ENCODE measurements around the gene OGFOD3.
"Not testable (repeated sequence)": the region's sequence is repeated elsewhere in the genome, so short reads cannot be mapped to it uniquely, and the experiment has no call there.

The OGFOD3 gene

DNA sequence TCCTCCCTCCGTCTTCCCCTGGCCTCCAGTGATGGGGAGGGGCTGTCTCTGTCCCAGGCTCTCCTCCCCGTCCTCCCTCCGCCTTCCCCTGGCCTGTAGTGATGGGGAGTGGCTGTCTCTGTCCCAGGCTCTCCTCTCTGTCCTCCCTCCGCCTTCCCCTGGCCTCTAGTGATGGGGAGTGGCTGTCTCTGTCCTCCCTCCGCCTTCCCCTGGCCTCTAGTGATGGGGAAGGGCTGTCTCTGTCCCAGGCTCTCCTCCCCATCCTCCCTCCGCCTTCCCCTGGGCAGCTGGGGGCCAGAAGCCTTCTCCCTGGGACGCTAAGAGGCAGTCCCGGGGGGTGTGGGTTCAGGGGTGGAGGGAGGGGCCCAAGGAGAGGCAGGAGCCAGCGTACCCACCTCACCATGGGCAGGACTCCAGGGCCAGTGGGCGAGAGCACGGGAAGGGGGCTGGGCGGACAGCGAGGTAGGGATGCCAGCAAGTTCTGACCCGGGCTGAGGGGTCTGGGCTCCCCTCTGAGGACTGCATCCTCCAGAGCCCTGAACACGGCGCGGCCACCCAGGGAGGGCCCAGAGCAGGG is 32.0 kb downstream of the OGFOD3 start:
- no peak for DNase-seq

DNA sequence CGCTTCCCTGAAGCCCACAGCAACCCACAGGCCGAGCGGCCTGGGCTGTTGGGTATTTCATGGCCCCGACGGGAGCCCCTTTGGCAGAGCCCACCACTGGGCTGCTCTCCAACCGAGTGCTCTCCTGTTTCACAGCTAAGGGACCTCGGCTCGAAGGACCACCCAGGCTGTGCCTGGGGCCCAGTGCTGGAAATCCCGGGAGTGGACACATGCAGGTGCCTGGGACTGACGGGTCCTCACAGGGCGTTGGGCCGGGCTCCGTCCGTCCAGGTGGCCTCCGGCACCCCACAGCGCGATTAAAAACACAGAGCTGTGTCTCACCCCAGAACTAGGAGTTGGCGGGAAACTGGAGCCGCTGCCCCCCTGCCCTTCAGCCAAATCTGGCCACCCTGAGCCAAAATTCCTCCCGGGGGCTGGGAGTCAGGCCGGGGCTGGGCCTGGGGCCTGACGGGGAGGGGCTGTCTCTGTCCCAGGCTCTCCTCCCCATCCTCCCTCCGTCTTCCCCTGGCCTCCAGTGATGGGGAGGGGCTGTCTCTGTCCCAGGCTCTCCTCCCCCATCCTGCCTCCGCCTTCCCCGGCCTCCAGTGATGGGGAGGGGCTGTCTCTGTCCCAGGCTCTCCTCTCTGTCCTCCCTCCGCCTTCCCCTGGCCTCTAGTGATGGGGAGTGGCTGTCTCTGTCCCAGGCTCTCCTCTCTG is 32.7 kb downstream of the OGFOD3 start:
- DNase-seq, result no peak

DNA sequence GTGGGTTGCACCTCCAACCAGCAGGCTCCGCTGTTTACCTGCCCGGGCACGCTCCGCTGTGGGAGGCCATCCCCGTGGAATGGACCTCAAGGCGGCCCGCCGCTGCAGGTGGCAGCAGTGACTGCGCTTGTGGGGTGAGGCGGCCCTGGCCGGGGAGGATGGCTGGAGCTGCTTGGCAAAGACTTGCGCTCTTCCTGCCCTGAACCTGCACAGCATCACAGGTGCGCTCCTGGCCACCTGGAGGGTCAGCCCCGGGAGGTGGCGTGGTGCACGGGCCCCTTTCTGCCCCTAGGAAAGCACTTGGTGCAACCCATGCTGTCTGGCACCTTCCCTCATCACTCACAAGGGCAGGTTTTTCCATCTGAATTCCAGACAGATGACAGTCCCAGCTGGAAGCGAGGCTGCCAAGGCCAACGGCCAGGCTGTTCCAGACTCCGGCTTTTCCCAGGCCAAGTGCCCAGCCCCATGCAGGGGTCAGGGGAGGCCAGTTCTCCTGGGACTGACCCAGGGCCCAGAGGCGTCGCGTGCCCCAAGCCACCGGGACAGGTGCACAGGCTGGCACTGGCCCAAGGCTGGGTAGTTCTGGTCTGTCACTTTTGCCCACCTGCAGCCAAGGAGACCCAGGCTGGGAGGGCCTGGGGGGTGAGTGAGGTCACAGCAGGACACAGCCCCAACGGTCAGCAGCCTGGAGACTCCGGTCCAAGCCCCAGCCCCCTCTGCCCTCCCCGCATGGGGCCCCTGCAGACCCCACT is 33.5 kb downstream of the OGFOD3 start:
- peak; percentile 43 for DNase-seq

DNA sequence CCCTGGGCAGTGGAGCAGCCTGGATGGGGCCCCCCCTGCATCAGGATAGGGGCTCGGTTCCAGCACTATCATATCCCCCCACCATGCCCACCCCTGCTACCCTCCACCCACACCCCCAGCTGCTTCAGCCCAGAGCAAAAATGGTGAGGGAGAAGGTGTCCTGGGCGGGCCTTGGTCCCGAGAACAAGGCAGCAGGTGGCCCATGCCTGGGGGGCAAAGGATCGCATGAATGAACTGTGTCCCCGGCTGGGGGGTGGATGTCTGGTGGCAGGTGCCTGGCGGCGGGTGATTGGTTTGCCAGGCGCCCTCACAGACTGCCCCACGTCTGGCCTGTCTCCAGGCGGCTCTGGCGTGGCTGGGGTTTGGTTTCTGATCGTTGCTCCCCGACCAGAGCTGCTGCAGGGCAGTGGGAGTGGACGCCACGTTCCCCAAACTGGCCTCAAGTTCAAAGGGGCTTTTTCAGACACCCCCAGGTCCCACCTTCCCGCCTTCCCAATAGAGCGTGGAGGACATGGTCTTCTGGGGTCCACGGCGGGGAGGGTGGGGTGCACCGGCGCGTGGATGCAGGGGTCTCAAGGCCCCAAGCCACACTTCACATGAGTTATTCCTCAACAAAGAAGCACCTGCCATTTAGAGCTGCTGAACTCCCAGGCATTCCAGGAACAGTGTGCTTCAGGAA is 34.2 kb downstream of the OGFOD3 start:
- DNase-seq, result no peak

DNA sequence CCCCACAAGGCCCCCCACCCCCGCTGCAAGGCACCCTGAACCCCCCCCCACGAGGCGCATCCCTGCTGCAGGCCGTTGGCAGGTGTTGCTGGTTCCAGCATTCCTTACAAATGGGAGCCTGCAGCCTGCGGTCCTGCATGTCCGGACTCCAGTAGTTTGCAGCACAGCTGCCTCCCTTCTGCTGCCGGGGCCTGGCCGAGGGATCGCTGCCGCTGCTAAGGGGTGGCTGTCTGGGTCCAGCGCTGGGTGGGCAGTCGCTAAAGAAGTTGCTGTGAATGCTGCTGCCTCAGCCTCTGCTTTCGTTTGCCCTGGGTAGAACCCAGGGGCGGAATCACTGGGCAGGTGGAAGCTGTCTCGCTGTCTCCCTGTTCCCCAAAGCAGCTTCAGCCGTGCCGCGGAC is 35.0 kb downstream of the OGFOD3 start:
- no peak for DNase-seq

- DNase-seq, result no peak
These were observed 35.5 kb downstream of the OGFOD3 start for GRCh38 chr17:82382933-82383255.

DNA sequence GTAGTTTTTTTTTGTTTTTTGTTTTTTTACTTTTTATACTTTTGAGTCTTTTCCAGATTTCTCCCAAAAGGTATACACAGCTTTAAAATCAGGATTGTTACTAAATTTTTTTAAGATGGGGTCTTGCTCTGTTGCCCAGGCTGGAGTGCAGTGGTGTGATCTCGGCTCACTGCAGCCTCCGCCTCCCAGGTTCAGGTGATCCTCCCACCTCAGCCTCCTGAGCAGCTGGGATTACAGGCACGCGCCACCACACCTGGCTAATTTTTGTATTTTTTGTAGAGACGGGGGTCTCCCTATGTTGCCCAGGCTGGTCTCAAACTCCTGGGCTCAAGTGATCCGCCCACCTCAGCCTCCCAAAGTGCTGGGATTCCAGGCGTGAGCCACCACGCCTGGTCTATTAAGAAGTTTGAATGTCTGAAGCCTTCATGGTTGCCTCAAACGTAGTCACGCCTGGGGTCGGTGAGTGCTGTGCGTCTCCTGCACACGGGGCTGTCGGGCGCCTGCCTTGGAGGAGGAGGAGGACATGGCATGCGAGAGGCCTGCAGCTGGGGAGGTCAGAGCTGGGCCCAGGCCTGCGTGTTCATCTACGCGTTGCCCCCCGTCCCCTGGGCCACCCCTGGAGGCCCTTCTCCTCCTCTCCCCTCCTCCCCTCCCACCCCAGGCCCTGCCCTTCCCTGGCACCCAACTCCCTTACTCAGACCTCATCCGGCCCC is 36.0 kb downstream of the OGFOD3 start:
- not testable (repeated sequence) for DNase-seq

DNA sequence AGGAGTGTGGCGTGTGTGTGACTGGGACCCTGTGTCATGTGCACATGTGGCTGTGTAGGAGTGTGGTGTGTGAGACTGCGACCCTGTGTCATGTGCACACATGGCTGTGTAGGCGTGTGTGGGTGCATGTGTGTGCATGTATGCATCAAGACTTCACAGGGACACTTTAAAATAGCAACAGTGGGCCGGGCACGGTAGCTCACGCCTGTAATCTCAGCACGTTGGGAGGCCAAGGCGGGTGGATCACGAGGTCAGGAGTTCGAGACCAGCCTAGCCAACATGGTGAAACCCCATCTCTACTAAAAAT is 36.7 kb downstream of the OGFOD3 start:
- DNase-seq, result not testable (repeated sequence)

DNA sequence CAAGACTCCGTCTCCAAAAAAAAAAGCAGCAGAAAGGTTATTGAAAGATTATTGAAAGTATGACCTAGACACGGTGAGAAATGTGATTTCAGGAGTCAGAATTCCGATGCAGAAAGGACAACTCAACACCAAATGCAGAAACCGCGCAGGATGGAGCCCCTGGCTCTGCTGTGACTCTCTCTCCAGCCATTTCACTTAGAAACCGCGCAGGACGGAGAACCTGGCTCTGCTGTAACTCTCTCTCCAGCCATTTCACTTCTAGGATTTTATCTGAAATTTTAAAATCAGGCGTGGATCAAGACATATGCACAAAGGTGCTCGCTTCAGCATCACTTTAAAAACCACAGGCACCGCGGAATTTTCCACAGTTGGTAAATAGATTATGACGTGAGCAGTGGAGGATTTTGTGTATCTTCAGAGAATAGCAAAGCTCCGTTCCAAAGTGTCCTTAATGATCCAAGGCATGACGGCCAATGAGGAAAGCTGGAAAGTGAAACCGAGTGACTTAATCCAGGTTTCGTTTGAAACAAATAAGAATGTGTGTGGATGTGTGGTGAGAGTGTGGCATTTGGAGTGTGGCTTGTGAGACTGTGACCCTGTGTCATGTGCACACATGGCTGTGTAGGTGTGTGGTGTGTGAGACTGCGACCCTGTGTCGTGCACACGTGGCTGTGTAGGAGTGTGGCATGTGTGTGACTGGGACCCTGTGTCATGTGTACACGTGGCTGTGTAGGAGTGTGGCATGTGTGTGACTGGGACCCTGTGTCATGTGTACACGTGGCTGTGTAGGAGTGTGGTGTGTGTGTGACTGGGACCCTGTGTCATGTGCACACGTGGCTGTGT is 37.3 kb downstream of the OGFOD3 start:
- DNase-seq, result no peak

DNA sequence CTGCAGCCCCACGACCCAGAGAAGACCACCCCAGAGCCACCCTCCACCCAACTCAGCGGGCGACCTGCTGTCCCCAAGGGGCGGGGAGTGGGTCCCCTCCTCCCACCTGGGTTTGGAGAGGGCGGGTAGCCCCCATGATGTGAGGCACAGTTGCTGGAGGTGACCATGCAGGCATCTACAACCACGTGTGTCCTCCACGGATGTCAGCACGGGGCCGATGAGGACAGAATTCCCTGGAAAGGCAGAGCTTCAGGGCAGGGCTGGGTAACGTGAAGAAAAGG is 39.7 kb downstream of the OGFOD3 start:
- no peak for DNase-seq

GRCh38 chr17:82377924-82378740 is 40.3 kb downstream of the OGFOD3 start:
- DNase-seq, result no peak

- DNase-seq, result not testable (repeated sequence)
These were observed 41.1 kb downstream of the OGFOD3 start for GRCh38 chr17:82377294-82377693.

GRCh38 chr17:82376042-82376730 is 42.2 kb downstream of the OGFOD3 start:
- DNase-seq, result no peak

GRCh38 chr17:82375359-82376041 is 42.9 kb downstream of the OGFOD3 start:
- no peak for DNase-seq

GRCh38 chr17:82374626-82375331 is 43.6 kb downstream of the OGFOD3 start:
- DNase-seq, result no peak

GRCh38 chr17:82373731-82374625 is 44.4 kb downstream of the OGFOD3 start:
- no peak for DNase-seq

DNA sequence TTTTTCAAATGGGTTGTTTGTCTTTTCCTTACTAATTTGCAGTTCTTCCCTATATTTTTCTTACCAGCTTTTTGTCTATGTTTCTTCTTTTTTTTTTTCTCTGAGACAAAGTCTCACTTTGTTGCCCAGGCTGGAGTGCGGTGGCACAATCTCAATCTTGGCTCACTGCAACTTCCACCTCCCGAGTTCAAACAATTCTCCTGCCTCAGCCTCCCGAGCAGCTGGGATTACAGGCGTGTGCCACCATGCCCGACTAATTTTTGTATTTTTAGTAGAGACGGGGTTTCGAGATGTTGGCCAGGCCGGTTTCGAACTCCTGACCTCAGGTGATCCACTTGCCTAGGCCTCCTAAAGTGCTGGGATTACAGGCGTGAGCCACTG is 45.3 kb downstream of the OGFOD3 start:
- DNase-seq, result not testable (repeated sequence)

DNA sequence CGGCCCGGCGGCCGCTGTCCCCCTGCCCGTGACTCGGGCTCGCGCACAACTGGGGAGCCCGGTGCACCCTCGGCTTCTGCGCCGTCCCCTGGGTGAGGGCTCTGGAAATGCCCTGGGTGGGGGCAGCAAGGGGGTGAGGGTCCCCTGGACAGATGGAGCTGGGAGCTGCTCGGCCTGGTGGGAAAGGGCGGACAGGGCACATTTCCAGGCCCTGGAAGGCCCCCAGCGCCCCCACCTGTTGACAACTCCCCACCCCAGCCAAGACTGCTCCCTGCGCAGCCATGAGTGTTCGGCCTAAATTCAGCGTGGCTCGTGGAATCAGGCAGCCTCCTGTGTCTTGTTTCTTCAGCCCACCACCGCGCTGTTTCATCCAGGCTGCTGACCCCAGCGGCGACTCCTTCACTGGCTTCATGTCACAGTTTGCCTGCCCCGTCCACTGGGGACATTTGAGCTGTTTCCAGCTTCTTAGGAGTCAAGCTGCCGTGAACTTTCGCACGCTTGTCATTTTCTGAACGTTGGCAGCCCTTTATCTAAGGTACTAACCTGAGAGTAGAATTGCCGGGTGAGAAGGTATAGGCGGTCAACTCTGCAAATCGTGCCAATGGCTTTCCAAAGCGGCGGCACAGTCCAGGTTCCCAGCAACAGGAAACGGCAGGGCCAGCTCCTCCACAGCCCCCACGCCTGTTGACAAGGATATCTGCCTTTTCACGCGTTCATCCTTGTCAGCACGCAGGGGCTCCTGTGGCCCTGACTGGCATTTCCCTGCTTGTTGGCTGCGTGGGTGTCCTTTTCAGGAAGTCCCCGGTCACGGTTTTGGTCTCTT is 45.9 kb downstream of the OGFOD3 start:
- DNase-seq, result no peak
